IPS-15b (cell line): ENCODE data around the gene USP1.

Experiments
- H3K27me3 ChIP-seq: one replicate; pipeline ENCODE4 v1.6.1; 2013; ENCODE audit warnings: low read length; ENCODE audit not compliant: control insufficient read depth, insufficient read depth
- H3K36me3 ChIP-seq: one replicate; pipeline ENCODE4 v1.6.1; 2013; ENCODE audit warnings: low read length; ENCODE audit not compliant: control insufficient read depth, insufficient read depth
- H3K4me1 ChIP-seq: one replicate; pipeline ENCODE4 v1.6.1; 2013; ENCODE audit warnings: mild to moderate bottlenecking, low read length; ENCODE audit not compliant: control insufficient read depth, insufficient read depth
- H3K4me3 ChIP-seq: one replicate; pipeline ENCODE4 v1.5.1; 2013; ENCODE audit warnings: low read depth, low read length
- H3K9ac ChIP-seq: one replicate; pipeline ENCODE4 v1.6.1; 2013; ENCODE audit warnings: low read depth, mild to moderate bottlenecking, low read length
- H3K9me3 ChIP-seq: one replicate; pipeline ENCODE4 v1.6.1; 2013; ENCODE audit warnings: mild to moderate bottlenecking, low read length; ENCODE audit not compliant: control insufficient read depth, insufficient read depth

USP1 gene, protein sequence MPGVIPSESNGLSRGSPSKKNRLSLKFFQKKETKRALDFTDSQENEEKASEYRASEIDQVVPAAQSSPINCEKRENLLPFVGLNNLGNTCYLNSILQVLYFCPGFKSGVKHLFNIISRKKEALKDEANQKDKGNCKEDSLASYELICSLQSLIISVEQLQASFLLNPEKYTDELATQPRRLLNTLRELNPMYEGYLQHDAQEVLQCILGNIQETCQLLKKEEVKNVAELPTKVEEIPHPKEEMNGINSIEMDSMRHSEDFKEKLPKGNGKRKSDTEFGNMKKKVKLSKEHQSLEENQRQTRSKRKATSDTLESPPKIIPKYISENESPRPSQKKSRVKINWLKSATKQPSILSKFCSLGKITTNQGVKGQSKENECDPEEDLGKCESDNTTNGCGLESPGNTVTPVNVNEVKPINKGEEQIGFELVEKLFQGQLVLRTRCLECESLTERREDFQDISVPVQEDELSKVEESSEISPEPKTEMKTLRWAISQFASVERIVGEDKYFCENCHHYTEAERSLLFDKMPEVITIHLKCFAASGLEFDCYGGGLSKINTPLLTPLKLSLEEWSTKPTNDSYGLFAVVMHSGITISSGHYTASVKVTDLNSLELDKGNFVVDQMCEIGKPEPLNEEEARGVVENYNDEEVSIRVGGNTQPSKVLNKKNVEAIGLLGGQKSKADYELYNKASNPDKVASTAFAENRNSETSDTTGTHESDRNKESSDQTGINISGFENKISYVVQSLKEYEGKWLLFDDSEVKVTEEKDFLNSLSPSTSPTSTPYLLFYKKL

DNA sequence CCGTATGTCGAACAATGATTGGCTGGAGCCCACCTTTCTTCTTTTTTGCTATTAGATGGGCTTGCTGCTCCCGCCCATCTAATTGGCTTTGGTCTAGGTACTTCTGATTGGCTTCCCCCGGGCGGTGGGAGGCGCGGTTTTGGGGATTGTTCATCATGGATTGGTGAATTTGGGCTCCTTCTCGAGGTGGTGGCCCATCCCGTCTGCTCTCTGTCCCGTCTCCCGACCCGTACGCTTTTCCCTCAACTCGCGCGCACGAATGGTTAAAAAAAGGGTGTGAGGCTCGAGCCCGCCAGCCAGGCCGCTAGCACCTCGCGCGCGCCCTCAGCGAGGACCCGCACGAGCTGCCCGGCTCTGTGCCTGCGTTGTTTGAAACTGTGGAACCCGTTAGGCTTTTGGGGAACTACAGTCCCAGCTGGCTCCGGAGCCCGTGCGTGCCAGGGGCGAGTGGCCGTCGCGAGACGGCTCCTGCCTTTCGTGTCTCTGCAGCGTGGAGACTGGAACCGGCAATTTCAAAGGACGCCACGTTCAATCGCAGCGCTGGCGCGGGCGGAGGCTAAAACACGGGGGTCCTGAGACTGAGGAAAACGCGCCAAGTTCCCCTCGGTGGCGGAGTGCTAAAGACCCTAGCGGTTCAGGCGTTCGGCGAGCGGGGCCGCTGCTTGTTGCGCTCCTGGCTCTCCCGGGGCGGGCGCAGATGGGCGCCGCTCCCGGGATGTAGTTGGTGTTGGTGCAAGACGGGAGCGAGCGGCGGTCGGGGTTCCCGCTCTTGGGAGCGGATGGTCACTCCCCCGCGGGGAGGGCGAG lies at the start of gene USP1:
Gene USP1 (plus strand): TSS at position 584 of the 807 bp plus-strand sequence. CDS start 2,819 bp downstream, outside the sequence.
- H3K4me3 ChIP-seq: peak within 1 kb of the TSS; percentile 75
- H3K9me3 ChIP-seq: no peaks in the 10 kb centered on the region
- no peaks in the 10 kb centered on the region for H3K4me1 ChIP-seq
- H3K9ac ChIP-seq: peak within 1 kb of the TSS; percentile 99
- H3K27me3 ChIP-seq: no peaks in the 10 kb centered on the region
- H3K36me3 ChIP-seq: no peaks in the 10 kb centered on the region

DNA sequence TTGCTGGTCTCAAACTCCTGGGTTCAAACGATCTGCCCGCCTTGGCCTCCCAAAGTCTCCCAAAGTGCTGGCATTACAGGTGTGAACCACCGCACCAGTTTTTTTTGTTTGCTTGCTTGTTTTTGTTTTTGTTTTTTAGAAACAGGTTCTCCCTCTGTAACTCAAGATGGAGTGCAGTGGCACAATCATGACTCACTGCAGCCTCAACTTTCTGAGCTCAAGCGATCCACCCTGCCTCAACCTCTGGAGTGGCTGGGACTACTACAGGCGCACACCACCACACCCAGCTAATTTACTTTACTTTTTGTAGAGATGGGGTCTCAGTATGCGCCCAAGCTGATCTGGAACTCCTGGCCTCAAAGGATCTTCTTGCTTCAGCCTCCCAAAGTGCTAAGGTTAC lies 47.3 kb upstream of the USP1 start:
- H3K27me3 ChIP-seq: no peaks in the 10 kb centered on the region
- no peak overlapping the region for H3K4me3 ChIP-seq
- no peaks in the 10 kb centered on the region for H3K9me3 ChIP-seq
- H3K9ac ChIP-seq: no peak overlapping the region
- no peaks in the 10 kb centered on the region for H3K36me3 ChIP-seq
- peaks cover 7% of the 10 kb centered on the region for H3K4me1 ChIP-seq

DNA sequence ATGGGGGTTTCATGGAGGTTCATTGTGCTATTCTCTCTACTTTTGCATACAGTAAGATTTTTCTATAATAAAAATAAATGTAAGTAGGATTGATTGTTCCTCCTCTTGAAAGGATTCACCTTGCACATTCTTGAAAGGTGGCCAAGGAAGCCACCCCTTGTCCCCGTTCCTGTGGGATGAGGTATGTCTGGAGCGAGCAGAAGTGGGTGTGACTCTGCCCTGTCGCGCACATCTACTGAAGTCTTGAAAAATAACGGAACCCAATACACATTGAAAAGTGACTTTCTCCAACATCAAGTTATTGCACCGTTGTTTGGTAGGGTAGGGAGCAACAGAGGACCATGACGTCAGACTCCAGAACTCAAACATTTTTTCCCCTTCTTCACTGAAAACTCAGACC lies 46.8 kb upstream of the USP1 start:
- Histone ChIP-seq H3K36me3 (no peaks in the 10 kb centered on the region), H3K9ac (no peak overlapping the region), H3K9me3 (no peaks in the 10 kb centered on the region), H3K4me3 (no peak overlapping the region), H3K27me3 (no peaks in the 10 kb centered on the region), H3K4me1 (peaks cover 7% of the 10 kb centered on the region)

DNA sequence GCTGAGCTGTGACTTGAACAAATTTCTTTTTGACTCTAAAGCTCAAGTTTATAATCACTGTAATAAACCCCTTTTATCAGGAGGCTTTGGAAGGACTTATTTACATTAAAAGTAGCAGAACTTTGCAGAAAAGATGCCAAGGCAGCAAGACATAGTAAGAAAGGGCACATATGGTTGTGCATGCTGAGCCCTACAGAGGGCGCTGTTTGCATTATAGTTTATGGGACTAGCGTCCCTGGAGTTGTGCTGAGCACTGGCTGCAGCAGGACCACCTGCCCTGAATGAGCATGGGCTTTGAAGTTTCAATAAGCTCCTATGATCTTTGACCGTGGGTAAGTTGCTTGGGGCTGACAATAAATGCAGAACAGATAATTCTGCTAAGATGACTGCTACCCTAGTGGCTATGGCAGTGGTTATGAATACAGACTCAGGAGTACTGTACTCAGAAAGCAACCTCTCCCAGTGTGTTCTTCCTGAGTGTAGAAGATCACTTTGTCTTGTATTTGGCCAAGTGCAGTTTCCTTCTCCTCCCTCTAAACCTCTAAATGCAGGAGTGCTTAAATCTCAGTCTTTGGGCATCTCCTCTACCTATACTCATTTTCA lies 45.4 kb upstream of the USP1 start:
- Histone ChIP-seq H3K4me3 (no peak overlapping the region), H3K36me3 (no peaks in the 10 kb centered on the region), H3K9me3 (no peaks in the 10 kb centered on the region), H3K27me3 (no peaks in the 10 kb centered on the region), H3K9ac (no peak overlapping the region), H3K4me1 (peaks cover 2% of the 10 kb centered on the region)

DNA sequence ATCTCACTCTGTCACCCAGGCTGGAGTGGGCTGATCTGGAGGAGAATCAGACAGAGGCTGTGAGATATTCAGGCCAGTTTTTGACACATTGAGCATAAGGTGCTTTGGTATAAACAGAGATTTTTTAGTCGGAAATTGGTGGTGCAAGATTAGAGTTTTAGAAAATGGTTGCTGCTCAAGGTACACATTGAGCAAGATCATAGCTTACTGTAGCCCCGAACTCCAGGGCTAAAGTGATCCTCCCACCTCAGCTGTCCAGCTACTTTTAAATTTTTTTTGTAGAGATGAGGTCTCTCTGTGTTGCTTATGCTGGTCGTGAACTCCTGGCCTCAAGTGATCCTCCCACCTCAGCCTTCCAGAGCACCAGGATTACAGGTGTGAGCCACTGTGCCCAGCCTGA lies 43.9 kb upstream of the USP1 start:
- Histone ChIP-seq H3K9me3 (no peaks in the 10 kb centered on the region), H3K9ac (no peak overlapping the region), H3K36me3 (no peaks in the 10 kb centered on the region), H3K4me1 (peaks cover 2% of the 10 kb centered on the region), H3K4me3 (no peak overlapping the region), H3K27me3 (no peaks in the 10 kb centered on the region)

DNA sequence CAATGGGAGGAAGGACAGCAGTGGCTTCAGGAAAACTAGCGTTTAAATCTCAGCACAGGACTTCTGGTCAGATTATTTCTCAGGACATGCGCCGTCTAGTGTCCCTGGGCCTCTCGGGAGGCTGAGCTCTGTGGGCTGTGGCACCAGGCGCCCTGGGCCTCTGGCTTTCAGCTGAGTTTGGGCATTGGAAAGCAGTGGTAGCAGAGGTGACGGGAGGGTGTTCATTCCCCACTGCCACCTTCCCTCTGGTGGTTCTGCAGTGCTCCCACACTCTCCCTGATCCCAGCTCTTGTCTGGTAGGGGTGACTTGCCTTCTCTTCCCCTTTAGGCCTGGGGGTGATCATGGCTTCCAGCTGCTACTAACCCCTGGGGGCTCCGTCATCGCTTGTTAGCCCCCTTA lies 42.2 kb upstream of the USP1 start:
- Histone ChIP-seq H3K9me3 (no peaks in the 10 kb centered on the region), H3K4me1 (peaks cover 2% of the 10 kb centered on the region), H3K36me3 (no peaks in the 10 kb centered on the region), H3K9ac (no peak overlapping the region), H3K4me3 (no peak overlapping the region), H3K27me3 (no peaks in the 10 kb centered on the region)

DNA sequence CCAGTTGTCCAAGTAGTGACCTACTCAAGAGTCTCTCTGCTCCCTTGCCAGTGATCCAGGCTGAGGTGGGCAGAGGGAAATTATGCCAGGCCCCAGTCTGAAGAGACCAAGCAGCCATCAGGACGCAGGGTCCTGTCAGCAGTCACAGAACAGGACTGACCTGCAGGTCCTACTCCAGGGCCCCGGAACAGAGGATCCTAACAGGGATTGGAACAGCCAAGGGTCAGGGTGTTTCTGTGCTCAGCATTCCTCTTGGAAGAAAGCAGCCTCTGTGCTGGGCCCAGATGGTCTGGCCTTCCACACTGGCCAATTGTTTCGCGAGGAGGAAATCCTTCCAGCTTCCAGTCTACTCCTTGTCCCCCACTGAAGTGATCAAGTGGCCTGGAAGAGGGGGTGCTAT lies 41.6 kb upstream of the USP1 start:
- Histone ChIP-seq H3K4me1 (peaks cover 2% of the 10 kb centered on the region), H3K9me3 (no peaks in the 10 kb centered on the region), H3K9ac (no peak overlapping the region), H3K27me3 (no peaks in the 10 kb centered on the region), H3K36me3 (no peaks in the 10 kb centered on the region), H3K4me3 (no peak overlapping the region)

DNA sequence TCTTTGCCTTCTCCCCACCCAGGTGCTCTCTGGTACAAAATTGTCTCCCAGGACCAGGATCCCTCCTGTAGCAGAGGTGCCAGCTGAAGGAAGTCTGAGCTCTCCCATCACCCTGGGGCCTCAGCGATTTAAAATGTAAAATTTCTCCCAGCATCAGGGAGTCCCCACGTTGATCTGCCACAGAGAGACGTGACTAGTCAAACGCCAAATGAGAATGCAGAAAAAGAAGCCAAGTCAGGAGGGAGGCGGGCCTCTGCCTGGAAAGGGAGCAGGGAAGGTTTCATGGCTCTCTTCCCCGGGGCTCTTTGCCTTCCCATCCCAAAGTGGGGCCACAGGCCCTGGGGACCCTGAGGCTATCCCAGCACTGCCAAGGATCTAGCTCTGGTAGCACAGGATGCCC lies 40.0 kb upstream of the USP1 start:
- H3K4me1 ChIP-seq: peaks cover 7% of the 10 kb centered on the region
- H3K27me3 ChIP-seq: no peaks in the 10 kb centered on the region
- H3K9me3 ChIP-seq: no peaks in the 10 kb centered on the region
- H3K36me3 ChIP-seq: no peaks in the 10 kb centered on the region
- no peak overlapping the region for H3K4me3 ChIP-seq
- no peak overlapping the region for H3K9ac ChIP-seq

DNA sequence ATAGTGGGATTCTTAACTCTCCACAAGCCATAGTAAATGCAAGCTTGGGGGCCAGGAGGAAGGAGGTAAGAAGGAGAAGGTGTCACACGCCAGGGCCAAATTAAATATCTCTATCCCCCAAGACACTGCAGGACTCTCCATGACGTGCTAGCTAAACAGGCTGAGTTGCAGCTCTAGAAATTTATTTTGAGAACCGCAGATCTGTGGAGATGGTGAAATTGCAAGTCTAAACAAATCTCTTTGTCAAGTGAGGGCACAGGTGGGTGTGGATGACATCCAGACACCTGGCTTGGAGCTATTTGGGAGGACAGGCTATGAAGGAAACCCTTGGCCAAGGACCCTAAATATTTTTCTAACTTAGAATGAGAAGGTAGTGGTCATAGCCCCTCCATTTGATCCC lies 39.5 kb upstream of the USP1 start:
- Histone ChIP-seq H3K36me3 (no peaks in the 10 kb centered on the region), H3K27me3 (no peaks in the 10 kb centered on the region), H3K4me1 (peaks cover 7% of the 10 kb centered on the region), H3K9me3 (no peaks in the 10 kb centered on the region), H3K4me3 (no peak overlapping the region), H3K9ac (no peak overlapping the region)

DNA sequence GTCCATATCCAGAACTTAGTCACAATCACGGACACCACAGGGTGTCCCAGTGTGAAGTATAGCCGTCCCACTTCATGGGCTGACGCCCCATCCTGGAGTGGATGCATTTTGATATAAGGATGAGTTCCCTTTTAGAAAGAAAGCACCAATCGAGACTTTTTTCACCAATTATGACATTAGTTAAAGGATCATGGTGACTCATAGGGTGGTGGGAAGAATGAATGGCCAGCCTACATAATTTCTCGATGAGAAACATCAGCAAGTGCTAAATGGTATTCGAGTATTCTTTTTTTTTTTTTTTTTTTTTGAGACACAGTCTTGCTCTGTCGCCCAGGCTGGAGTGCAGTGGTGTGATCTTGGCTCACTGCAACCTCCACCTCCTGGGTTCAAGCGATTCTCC lies 38.5 kb upstream of the USP1 start:
- H3K27me3 ChIP-seq: no peaks in the 10 kb centered on the region
- no peak overlapping the region for H3K4me3 ChIP-seq
- no peak overlapping the region for H3K9ac ChIP-seq

DNA sequence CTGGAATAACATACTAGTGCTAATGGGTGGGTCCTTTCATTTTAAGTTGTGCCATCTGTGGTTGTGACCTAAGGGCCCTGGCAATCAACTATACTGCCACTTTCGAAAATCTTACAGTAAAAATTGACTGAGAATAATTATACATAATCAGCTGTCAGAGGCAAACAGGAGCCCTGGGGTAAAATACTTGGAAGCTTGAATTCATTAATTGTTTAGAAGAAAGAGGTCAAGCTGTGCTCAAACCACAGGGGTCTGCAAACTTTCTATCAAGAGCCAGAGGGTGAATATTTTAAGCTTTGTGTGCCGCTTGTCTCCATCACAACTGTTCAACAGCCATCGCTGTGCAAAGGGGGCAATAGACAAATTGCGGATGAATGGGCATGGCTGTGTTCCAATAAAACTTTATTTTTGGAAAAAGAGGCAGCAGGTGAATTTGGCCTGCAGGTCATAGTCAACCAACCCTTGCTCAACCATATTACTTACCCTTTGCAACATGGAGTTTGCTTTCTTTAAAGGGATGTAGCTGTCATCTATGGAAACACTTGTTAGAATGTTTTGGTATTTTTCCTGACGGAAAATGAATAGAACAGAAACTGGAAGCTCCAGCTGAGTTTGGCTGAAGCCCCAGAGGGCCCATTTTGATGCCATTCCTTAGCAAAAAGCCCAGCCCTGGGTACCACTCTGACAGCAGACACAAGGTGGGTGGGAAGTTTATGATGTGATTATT lies 35.7 kb upstream of the USP1 start:
- Histone ChIP-seq H3K4me3 (no peak overlapping the region), H3K9ac (no peak overlapping the region), H3K9me3 (no peaks in the 10 kb centered on the region), H3K36me3 (no peaks in the 10 kb centered on the region), H3K4me1 (peaks cover 7% of the 10 kb centered on the region), H3K27me3 (no peaks in the 10 kb centered on the region)

More for the DNA sequence above, 38.5 kb upstream of the USP1 start:
- Histone ChIP-seq H3K9me3 (no peaks in the 10 kb centered on the region), H3K36me3 (no peaks in the 10 kb centered on the region), H3K4me1 (peaks cover 7% of the 10 kb centered on the region)
